CD4-positive, alpha-beta T cell treated with Interleukin-6 for 4 hours (primary cell): Measurements from ENCODE around the gene ATP2B3.

Source experiments
- DNase-seq: peaks from one replicate; pipeline ENCODE4 v3.0.0-alpha.2; 2020; ENCODE audit warnings: mixed read lengths

The ATP2B3 gene

DNA sequence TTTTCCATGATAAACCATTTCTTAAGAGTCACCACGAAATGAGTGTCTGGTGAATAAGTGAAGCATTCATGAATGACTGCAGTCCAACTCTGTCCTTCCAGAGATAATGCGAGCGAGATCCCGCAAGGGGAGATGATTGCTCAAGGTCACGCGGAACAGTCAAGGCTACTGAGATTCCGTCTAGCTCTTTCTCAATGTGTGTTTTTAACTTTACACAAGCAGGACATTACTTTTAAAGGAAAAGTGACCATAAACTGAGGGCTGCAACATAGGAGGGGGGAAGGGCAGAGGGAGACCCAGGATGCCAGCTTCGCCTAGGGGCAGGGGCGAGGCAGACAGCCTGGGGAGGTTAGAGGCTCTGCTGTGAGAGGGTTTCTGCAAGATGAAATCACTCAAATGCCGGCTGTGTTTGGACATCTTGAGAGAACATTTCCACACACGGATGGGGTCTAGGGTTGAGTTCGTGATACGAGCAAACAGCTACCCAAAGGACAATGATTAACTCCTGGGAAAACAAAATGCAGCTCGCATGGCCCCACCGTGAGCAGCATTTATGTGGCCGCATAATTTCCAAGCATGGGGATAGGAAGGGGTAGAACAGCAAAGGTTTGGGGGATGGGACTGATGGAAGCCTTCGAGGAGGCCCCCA lies 105.3 kb downstream of the ATP2B3 start:
- no peak for DNase-seq

GRCh38 chrX:153623310-153624029 lies 106.0 kb downstream of the ATP2B3 start:
- DNase-seq: no peak

DNA sequence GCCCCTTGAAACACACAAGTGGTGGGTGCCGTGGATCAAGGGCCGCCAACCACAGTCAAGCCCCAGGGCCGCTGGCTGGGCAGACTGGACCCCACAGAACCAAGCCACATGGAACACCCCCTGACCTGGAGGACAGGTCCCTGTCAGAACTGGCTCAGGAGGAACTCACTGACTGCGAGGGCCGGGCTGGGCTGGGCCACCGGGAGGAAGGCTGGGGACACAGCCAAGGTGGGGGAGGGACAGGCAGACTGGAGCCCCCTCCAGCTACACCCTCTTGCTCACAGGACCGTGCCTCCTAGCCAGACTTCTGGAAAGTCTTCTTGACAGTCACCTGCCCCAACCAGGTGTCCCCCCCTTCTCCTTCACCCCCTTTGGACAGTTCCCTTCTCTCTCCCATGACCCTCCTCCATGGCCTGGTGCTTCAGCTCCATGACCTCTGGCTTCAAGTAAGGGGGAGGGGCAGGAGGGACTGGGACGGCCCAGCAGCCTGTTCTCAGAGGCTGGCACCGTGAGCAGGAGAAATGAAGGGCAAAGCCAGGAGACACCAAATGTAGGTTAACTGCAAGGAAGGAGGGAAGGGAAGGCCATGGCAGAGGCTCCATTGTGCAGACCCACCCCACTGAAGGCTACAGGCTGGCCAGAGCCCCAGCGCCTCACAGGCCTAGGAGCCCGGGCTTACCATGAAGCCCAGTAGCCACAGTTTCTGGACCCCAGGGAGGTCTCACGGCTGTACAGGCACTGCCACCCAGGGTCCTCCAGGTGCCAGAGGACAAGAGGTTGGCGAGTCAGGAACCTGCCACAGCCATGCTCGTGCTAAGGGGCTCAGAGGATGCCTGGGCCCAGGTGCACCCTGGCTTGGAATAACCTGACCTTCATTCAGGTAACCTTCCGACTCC lies 107.0 kb downstream of the ATP2B3 start:
- DNase-seq: no peak

GRCh38 chrX:153625271-153626024 lies 108.0 kb downstream of the ATP2B3 start:
- no peak for DNase-seq

DNA sequence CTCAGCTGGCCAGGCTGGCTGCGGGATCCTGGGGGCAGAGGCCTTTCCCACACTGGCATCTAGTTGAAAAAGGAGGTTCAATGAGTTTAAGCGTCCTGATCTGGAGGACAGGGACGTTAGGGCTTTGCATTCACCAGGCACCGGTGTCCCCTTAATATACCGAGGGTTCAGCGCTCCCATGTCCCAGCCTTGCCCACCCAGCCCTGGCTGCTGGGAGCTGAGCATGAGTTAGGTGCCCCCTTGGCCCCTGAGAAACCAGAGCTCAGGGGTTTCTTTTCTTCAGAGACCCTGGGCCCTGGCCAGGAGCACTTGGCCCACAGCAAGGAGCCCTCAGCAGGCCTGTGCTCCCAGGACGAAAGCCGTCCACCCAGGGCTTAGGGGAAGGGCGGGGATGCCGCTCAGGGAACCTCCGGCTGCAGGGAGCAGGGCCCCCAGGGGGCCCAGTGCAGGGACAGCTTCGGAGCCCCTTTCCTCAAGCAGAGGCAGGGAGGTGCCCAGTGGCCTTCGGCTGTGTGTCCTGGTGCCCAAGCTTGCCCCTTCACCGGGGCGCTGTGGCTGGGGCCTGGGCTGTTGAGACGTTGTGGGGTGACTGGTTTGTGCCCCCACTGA lies 108.7 kb downstream of the ATP2B3 start:
- DNase-seq: no peak

- DNase-seq: no peak
Observed at GRCh38 chrX:153626863-153627674, 109.6 kb downstream of the ATP2B3 start.

DNA sequence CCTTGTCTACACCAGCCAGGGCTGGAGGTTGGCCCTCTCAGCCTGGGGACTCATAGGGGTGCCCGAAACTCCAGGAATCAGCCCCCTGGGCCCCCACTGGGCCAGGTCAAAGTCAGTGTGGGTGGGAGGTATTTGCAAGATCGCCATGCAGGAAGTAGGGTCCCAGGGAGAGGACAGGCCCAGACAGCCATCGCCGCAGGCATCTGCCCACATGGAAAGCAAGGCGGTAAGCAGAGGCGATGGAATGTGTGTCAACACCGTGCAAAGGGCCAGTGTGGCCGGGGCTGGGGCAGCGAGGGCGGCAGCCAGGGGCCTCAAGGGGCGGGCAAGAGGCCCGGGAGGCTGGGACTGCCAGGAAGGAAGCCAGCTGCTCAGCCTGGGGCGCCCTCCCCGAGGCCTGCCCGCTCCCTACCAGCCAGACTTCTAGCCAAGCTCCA lies 110.3 kb downstream of the ATP2B3 start:
- DNase-seq: no peak

DNA sequence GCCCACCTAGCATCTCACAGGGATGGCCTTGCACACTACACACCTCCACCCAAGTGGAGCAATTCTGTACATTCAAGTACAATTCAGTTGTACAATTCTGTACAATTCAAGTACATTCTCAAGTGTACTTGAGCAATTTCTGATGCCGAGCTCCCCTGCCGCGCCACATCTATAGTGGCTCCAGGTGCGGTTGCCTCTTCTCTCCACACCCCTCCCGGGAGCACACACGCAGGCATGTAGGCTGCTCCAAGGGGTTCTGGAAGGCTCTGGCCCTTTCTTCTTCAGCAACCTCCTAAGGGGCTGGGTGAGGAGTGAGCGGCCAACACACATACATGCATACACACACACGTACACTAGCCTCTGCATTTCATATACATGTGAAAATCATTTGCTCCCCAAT lies 110.7 kb downstream of the ATP2B3 start:
- no peak for DNase-seq

GRCh38 chrX:153628665-153629064 lies 111.2 kb downstream of the ATP2B3 start:
- no peak for DNase-seq

GRCh38 chrX:153631346-153631745 lies 113.9 kb downstream of the ATP2B3 start:
- DNase-seq: no peak

DNA sequence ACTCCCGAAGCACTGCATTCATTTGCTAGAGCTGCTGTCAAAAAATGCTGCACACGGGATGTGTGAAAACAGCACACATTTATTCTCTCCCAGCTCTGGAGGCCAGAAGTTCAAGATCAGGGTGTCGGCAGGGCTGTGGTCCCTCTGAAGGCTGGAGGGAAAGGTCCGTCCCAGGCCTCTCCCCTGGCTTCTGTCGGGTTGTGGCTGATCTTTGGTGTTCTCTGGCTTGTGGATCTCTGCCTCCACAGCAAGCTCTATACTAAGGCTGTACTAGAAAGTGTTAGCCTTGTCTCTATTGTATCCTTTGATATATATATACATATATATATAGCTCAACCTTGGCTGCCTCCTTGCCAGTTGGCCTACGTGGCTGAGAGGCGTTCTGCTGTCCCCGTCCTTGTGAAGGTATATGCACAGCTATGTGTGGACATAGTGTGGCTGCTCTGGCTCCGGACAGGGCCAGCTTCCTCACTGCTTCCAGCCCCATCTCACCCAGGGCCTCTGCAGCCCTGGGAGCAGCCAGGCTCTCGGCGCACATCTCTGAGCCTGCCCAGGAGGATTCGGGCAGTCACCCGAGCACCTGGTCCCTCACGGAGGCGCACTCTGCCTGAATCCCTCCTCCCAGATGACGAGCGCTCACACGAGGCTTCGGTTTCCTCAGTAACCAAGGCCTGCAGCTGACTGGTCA lies 114.6 kb downstream of the ATP2B3 start:
- DNase-seq: no peak
